Suprapubic skin (tissue), 4 donors: Measurements from ENCODE around the gene SAMD14. TPM values are rescaled to one million over a fixed set of nuclear protein-coding genes. Genes with fewer than 3 reads are reported as not detected.

Source experiments
- DNase-seq, 2 donors: peaks; one replicate each; pipeline ENCODE4 v3.0.0-alpha.2; 2019; ENCODE audit warnings: low spot score in 2 of 2
- H3K27ac ChIP-seq: fragments of 200-600 bp; sonication (generic); one replicate; pipeline ENCODE4 v1.5.1; 2019
- H3K27me3 ChIP-seq: fragments of 200-600 bp; sonication (generic); one replicate; pipeline ENCODE4 v1.5.1; 2019
- H3K36me3 ChIP-seq: fragments of 200-600 bp; sonication (generic); one replicate; pipeline ENCODE4 v1.5.1; 2019
- H3K4me1 ChIP-seq: fragments of 200-600 bp; sonication (generic); one replicate; pipeline ENCODE4 v1.5.1; 2019
- H3K4me3 ChIP-seq: fragments of 200-600 bp; sonication (generic); one replicate; pipeline ENCODE4 v1.5.1; 2019; ENCODE audit warnings: mild to moderate bottlenecking
- H3K9me3 ChIP-seq: fragments of 200-600 bp; sonication (generic); one replicate; pipeline ENCODE4 v1.5.1; 2019
- CTCF ChIP-seq, 2 donors: fragments of 200-600 bp in 1 of 2; fragments of 450-650 bp in 1 of 2; sonication (generic) in 1 of 2; IDR thresholded peaks; one replicate each; pipeline ENCODE4 v1.5.1; 2016 to 2019; ENCODE audit warnings: antibody characterized with exemption in 2 of 2, mild to moderate bottlenecking in 1 of 2, moderate library complexity in 1 of 2
- EP300 ChIP-seq: sonication (generic); formaldehyde crosslinking; IDR thresholded peaks from one replicate; pipeline ENCODE4 v1.6.1; 2017; ENCODE audit warnings: antibody characterized with exemption
- POLR2A ChIP-seq, 2 donors: fragments of 450-650 bp; IDR thresholded peaks; one replicate each; pipeline ENCODE4 v1.6.1; 2017; ENCODE audit warnings: antibody characterized with exemption in 2 of 2, mild to moderate bottlenecking in 2 of 2, moderate library complexity in 2 of 2
- POLR2AphosphoS5 ChIP-seq, 3 donors: sonication (generic); formaldehyde crosslinking; IDR thresholded peaks; one replicate each; pipeline ENCODE4 v1.6.1; 2017; ENCODE audit warnings: antibody characterized with exemption in 3 of 3
- WGBS: methylation state at CpG from one replicate; pipeline ENCODE4 v1.1.5; 2018; 5-methylcytosine and 5-hydroxymethylcytosine counted together
- total RNA-seq, 4 donors: library from RNA; depleted of rRNA; stranded (reverse); fragments of >200 nt; gene quantifications; one replicate each; pipeline ENCODE4 v1.1.0, GENCODE V29; 2016

Gene SAMD14
- total RNA-seq, 4 donors from 2014 or later, result 0.68 TPM; not detected in 3

GRCh38 chr17:50114401-50114800 is 15.6 kb downstream of the SAMD14 start:
- peaks cover 13% of the 10 kb centered on the region for H3K27me3 ChIP-seq
- DNase-seq, result no peak
- no peak overlapping the region for H3K27ac ChIP-seq
- no peaks in the 10 kb centered on the region for H3K9me3 ChIP-seq
- WGBS, result 89% methylated on average over 4 of the region's 4 CpGs
- no peak overlapping the region for H3K4me3 ChIP-seq
- peaks cover 34% of the 10 kb centered on the region for H3K4me1 ChIP-seq
- TF ChIP-seq POLR2AphosphoS5 (IDR thresholded peaks at IDR 0.05) (no peak), EP300 (no peak), CTCF (IDR thresholded peaks at IDR 0.05) (no peak), POLR2A (IDR thresholded peaks at IDR 0.05) (no peak)
- H3K36me3 ChIP-seq, result peaks cover 13% of the 10 kb centered on the region

GRCh38 chr17:50113624-50114320 is 16.2 kb downstream of the SAMD14 start:
- H3K27ac ChIP-seq, result no peak overlapping the region
- H3K36me3 ChIP-seq, result peaks cover 20% of the 10 kb centered on the region
- no peak for DNase-seq
- TF ChIP-seq CTCF (IDR thresholded peaks at IDR 0.05) (no peak), POLR2AphosphoS5 (IDR thresholded peaks at IDR 0.05) (no peak), POLR2A (IDR thresholded peaks at IDR 0.05) (no peak), EP300 (no peak)
- H3K27me3 ChIP-seq, result peaks cover 13% of the 10 kb centered on the region
- H3K9me3 ChIP-seq, result no peaks in the 10 kb centered on the region
- no peak overlapping the region for H3K4me3 ChIP-seq
- WGBS, result 79% methylated on average over 7 of the region's 7 CpGs
- H3K4me1 ChIP-seq, result peaks cover 34% of the 10 kb centered on the region

GRCh38 chr17:50112694-50113093 is 17.3 kb downstream of the SAMD14 start:
- Histone ChIP-seq H3K27ac (no peak overlapping the region), H3K4me3 (no peak overlapping the region), H3K9me3 (no peaks in the 10 kb centered on the region), H3K4me1 (peaks cover 33% of the 10 kb centered on the region), H3K36me3 (peaks cover 30% of the 10 kb centered on the region), H3K27me3 (peaks cover 4% of the 10 kb centered on the region)
- TF ChIP-seq POLR2AphosphoS5 (IDR thresholded peaks at IDR 0.05), result no peak
- TF ChIP-seq EP300, result no peak
- peak in 1 of 2 donors; percentile 8 for TF ChIP-seq CTCF (IDR thresholded peaks at IDR 0.05)
- 40% methylated on average over 1 of the region's 17 CpGs for WGBS
- no peak for DNase-seq

GRCh38 chr17:50111673-50112655 is 18.0 kb downstream of the SAMD14 start:
- Histone ChIP-seq H3K27me3 (no peaks in the 10 kb centered on the region), H3K4me1 (peaks cover 26% of the 10 kb centered on the region), H3K9me3 (no peaks in the 10 kb centered on the region), H3K4me3 (no peak overlapping the region), H3K36me3 (peaks cover 38% of the 10 kb centered on the region), H3K27ac (peak overlapping the region; percentile 67)
- 60% methylated on average over 8 of the region's 14 CpGs for WGBS
- TF ChIP-seq EP300 (no peak), POLR2AphosphoS5 (IDR thresholded peaks at IDR 0.05) (no peak), CTCF (IDR thresholded peaks at IDR 0.05) (no peak), POLR2A (IDR thresholded peaks at IDR 0.05) (no peak)
- DNase-seq, result peak in 1 of 2 donors; percentile 62
